Measurements from ENCODE around the gene RFLNA.
"Not testable (repeated sequence)": the region's sequence is repeated elsewhere in the genome, so short reads cannot be mapped to it uniquely, and the experiment has no call there.

Gene RFLNA

DNA sequence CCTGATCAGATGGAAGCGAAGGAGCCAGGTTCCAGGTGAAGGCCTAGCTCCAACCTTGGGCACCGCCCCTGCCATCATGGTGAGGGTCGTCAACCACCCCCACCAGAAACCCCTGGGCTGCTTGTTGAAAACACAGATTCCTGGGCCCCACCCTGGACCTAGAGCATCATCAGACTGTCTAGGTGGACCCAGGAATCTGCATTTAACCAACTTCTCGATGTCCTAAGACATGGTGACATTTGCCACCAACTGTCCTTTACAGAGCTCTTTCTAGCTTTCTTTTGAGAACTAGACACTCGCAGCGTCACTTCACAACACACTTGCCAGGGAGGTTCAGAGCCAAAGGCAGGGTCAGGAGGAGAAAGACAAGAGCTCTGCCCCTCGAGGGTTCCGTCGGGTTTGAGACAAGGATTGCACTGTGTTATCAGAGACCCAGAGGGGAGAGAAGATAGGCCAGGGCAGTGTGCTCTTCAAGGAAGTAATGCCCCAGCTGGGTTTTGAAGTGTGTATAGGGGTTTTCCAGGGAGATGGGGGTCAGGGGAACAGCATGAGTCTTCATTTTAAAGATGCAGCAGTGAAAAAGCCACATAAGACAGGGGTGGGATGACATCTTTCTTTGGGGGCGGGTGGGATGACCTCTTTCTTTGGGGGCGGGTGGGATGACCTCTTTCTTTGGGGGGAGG lies 24.6 kb downstream of the RFLNA start:
- DNase-seq (ENCODE audit: low read depth in 2 of 2) = no peak

DNA sequence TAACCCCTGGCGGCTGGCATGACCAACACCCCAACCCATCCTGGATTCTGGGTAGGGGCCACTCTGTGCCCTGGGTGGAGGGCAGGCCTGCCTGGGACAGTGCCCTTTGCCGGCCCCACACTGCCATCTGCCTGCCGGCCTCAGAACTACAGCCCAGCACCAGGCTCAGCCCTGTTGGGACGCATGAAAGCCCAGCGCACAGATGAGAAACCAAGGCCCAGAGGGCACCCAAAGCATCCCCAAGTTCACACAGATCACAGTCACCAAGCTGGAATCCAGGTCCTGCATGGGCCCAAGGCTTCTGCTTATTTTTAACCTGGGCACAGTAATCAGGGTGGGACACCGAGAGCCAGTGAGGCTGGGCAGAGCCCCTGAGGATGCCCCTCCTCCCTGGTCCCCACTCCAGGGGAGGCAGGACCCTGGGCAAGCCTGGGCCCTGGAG lies 26.2 kb downstream of the RFLNA start:
- peak; percentile 8 to 27 for DNase-seq (ENCODE audit: low read depth in 2 of 2)

DNA sequence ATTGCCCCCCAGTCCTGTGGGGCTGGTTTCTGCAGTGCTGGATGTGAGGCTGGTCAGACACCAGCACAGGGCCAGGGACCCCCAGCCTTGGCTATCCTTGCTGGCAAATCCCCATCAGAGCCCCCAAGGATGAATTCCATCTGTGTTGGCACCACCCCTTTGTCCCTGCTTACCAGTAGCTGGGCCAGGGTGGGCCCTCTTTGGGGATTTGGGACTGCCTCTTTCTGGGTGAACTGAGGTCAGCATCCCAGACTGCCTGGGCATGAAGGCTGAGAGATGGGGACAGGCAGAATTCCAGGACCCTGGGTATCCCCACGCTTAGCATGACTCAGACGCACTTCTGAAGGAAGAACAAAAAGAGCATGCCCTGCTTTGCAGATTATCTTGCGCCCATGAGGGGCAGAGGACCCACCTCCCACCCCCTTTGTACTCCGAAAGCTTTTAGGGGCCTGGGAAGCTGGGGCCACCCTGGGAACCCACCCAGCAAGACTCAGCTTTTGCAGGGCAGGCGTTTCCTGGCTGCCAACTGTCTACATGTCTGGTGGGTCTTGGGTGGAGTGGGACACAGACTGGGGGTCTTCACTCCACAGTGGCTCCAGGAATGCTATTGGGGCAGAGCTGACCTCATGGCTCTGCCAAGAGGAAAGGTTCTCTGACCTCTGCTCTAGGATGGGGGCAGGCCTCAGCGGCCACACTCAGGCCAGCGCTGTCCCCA lies 26.8 kb downstream of the RFLNA start:
- DNase-seq (ENCODE audit: low read depth in 2 of 2) = no peak

DNA sequence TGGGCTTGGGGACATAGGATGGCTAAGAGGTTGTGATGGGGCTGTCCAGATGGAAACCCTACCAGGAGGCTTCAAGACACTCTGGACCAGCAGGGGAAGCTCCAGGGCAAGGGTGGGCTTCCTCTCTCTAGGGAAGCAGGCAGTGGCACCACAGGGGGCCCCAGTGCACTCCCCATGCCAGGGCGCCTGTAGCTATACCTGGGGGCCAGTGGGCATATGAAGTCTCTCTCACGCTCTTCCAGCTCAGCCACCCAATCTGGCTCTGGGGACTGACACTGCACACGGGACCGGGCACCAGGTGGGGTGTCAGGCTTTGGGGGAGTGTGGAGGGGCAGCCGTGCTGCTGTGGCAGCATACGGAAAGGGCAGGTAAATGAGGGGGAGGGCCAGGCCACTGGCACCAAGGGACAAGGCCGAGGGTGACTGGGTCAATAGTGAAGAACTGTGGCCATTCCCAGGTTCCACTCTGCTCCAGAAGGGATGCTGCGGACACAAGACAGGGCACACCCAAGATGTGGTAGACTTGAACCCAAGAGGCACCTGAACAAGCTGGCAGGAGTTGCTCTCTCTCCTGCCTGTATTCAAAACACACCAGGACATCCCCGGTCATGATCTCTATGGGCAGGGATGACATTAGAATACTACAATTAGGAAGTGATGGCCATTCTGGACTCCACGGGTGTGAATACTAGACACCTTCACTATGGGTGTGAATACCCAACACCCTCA lies 27.5 kb downstream of the RFLNA start:
- DNase-seq (ENCODE audit: low read depth in 2 of 2) = no peak

DNA sequence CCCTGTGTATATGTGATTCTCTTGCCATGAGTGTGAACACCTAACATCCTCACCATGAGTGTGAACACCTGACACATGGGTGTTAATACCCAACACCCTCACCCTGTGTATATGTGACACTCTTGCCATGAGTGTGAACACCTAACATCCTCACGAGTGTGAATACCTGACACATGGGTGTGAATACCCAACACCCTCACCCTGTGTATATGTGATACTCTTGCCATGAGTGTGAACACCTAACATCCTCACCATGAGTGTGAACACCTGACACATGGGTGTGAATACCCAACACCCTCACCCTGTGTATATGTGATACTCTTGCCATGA lies 28.1 kb downstream of the RFLNA start:
- DNase-seq (ENCODE audit: low read depth in 2 of 2) = not testable (repeated sequence)

DNA sequence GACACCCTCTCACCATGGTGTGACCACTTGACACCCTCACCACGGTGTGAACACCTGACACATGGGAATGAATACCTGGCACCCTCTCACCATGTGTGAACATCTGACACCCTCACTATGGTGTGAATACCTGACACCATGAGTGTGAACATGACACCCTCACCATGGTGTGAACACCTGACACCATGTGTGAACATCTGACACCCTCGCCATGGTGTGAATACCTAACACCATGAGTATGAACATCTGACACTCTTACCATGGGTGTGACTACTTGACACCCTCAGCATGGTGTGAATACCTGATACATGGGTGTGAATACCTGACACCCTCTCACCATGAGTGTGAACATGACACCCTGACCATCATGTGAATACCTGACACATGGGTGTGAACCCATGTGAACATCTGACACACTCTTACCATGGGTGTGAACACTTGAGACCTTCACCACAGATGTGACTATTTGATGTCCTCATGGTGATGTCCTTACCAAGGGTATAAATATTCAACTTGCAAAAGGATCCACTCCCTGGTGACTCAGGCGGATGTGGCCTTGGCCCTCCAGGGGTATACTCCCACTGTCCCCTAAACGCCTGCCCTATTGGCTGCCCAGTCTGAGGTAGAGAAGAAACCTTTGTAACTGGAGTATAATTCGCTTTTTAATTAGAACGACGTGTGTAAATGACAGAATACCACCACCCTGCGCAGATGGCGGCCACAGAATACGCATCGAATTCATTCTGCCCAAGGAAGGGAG lies 29.1 kb downstream of the RFLNA start:
- no peak for DNase-seq (ENCODE audit: low read depth in 2 of 2)

DNA sequence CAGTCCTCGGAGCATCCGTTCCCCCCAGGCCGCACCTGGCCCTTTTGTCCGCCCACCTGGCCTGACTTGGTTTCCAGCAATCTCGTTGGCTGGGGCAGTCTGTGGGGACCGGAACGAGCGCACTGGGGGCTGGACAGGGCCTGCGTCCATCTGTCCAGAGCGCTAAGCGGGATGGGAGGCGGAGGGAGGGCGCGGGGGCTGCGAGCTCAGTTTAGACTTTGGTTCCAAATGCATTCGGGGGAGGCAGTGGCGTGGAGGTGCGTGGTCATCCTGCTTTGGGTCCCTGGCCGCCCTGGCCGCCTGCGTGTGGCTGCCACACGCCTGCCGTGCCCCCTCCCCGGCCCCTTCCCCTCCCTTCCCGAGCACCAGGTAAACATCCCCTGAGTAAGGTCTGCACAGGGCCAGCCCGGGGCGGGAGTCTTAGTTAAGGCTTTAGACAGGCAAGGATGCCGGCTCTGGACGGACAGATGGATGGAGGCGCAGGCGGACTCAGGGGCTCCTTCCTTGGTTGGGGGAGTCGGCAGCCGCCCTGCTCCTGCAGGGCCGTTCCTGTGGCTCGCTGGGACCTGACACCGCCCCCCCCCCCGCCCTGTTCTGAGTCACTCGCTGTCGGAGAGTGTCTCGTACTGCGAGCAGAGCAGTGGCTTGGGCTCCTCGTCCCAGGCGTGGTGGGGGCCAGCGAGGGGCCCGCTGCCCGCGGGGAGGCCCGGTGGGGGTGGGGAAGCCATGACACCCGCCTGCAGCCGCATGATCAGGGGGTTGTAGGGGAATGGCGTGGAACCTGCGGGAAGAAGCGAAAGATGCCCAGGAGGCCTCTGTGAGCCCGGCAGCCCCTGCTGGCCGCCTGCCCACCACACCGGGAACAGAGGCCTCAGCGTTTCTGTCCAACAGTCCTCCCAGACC lies 30.2 kb downstream of the RFLNA start:
- DNase-seq (ENCODE audit: low read depth in 2 of 2) = no peak

DNA sequence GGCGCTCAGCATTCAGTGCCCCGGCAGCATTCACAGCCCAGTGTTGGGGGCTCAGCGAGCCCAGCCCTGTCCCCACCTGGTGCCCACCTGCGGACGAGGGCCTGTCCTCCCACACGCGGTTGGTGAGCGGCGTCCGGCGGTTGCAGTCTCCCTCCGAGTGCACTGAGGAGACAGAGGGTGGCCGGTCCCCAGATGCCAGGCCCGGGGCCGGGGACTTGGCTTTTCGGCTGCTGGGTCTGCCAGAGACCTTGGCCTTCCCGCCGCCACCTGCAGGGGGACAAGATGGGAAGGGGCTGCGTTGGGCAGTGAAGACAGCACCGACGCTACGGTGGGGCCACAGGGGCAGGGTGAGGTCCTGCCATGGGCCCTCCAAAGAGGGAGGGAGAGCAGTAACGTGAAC lies 31.2 kb downstream of the RFLNA start:
- DNase-seq (ENCODE audit: low read depth in 2 of 2) = no peak

DNA sequence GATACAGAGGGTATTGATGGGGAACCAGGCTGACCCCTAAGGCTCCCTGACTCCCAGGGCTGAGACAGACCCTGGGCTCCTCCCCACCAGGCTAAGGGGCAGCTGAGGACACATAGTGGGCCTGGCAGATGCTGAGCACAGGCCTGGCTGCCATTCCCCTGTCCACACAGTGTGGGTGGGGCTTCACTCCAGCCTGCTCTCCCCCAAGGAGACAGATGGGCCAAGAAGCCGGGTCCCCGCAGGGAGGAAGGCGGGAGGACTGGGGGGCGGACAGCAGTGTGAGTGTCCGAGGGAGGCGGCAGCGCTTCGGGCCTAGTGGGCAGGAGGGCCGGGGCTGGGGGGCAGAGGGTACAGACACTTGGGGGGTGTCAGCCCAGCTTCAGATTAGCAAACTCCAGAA lies 32.0 kb downstream of the RFLNA start:
- no peak for DNase-seq (ENCODE audit: low read depth in 2 of 2)

DNA sequence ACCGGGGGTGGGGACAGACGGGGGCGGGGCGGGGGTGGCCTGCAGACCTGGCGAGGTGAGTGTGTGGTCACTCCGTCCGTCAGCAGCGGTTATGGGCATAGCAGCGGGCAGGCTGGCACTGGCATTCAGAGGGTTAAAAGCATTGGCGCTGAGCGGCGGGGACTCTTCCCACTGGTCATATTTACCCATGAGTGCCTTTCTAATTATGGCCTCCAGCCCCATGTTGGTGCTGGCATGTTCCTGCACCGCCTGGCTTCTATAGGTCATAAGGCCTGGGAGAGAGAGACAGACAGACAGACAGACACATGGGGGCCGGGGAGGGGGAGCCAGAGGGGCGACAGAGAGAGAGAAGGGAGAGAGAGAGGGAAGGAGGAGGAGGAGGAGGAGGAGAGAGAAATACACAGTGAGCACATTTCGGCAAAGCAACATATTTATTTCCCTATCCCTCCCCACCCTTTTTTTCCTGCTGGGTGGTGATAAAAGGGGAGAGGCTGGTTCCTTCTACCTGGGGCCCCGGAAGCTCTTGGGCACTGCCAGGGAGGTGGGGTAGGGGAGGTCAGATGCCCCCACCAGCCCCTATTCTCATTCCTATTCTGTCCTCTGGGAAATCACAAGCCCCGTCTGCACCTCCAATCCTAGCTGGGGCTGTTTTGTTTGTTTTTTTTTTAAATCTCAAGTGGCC lies 32.6 kb downstream of the RFLNA start:
- no peak for DNase-seq (ENCODE audit: low read depth in 2 of 2)

DNA sequence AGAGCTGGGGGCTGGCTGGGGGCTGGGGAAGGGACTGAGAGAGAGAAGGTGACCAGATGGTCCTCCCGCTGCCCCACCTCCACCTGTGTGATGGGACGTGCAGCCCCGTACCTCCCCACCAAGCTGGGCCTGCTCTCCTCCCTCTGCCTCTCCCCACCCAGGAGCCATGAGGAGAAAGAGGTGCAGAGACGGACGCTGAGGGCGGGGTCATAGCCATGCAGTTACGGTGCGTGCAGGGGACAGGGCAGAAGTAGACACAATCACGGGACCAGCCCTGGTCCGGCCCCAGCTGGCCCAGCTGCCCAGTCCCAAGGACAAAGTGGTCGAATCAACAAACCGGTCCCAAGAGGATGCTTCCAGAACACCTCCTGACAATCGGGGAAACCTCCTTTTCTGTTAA lies 33.2 kb downstream of the RFLNA start:
- DNase-seq (ENCODE audit: low read depth in 2 of 2) = no peak

DNA sequence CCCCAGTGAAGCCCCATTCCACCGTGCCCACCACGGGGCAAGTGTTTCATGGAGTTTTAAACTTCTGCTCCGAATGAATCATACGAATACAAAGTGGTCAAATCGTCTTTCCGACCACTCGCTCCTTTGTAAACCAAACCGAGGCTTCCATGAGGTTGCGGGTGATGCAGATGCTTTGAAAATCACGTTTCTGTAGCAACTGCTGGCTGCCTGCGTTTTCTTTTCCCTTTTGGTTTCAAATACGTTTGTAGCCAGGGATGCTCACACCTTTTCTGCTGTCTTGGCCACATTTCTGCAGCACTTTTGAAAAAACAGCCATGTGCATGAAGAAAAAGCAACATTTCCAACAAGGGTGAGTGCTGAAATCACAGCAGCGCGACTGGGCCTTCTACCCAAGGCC lies 33.7 kb downstream of the RFLNA start:
- DNase-seq (ENCODE audit: low read depth in 2 of 2) = no peak

DNA sequence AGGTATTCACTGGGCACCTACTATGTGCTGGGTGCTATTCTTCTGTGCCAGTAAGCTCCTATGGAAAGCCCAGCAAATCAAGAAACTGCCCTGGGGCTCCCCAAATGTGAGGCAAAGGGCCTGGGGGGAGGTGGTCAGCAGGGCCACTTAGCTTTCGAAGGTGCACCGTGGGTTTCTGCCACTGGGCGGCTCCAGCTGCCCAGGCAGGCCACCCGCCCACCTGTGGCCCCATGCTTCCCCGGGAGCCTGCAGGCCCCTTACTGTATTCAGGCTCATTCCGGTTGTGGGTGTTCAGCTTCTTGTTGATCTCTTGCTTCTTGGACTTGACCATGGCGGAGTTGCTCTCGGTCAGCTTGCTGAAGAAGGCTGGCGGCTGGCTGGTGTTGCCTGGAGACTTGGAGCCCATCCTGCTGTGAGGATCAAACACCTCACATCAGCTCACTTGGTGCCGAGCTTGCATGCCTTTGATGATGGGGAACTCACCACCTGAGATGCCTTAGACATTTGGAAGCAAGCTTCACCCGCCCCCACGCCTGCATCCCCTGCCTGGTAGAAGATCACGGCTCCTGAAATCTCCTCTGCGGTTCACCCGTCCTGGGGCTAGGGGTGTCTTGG lies 37.3 kb downstream of the RFLNA start:
- DNase-seq (ENCODE audit: low read depth in 2 of 2) = no peak

DNA sequence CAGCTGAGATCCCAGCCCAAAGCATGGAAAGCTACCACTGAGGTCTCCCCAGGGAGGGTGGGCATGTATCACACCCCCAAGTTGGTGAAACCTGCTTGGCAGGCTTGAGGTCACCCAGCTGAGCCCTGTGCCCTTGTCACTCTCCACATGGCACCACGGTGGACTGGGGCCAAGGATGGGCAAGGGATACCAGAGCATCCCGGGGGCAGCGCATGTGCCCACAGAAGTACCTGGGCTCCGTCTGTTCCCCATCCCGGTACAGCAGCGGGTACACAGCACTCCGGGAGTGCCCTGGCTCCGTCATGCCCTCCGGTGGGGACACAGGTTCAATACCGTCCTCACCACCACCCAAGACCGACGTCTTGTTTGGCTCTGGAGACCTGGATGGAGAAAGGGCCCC lies 38.0 kb downstream of the RFLNA start:
- no peak for DNase-seq (ENCODE audit: low read depth in 2 of 2)

DNA sequence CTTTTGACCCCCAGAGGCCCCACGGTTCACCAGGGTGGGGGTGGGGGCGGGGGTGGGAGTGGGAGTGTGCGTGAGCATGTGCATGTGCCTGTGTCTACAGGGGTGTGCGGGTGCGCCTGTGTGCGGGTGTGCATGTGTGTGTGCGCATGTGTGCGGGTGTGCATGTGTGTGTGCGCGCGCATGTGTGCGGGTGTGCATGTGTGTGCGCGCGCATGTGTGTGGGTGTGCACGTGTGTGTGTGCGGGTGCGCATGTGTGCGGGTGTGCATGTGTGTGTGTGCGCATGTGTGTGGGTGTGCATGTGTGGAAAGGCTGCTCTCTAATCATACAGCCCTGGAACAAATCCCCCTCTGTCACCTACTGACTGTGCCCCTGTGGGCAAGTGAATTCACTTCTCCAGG lies 38.8 kb downstream of the RFLNA start:
- no peak for DNase-seq (ENCODE audit: low read depth in 2 of 2)

DNA sequence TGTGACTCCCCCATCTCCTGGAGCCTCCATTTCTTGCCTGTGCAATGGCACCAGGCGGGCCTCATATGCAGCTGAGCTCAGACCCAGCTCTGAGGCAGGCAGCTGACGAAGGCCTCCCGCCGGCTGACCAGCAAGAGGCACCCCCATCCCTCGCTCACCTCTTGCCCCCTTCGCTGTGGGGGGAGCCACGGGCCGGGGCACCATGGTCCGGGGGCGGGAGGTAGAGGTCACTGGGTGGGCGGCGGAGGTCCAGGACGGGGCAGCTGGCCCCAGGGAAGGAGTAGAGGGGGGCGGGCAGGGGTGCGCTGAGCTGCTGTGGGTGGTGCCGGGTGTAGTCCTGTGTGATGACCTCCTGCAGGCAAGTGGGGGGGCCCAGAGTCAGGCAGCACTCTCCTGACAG lies 39.4 kb downstream of the RFLNA start:
- no peak for DNase-seq (ENCODE audit: low read depth in 2 of 2)

DNA sequence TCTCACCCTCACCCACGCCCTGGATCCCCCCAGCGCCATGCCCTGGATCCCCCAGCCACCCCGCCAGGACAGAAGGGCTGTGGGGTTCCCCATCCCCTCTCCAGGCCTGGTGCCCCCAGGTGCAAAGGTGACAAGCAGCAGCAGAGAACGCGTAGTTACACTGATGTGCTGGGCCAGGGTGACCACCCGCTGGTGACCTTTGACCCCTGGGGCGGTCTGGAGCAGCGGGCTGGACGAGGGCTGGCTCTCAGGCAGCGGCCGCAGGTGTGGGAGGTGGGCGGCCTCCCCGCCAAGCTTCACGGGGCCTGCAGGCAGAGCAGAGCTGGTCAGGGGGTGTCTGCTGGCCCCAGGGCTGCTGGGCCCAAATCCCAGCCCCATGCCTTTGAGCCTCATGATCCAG lies 40.1 kb downstream of the RFLNA start:
- no peak for DNase-seq (ENCODE audit: low read depth in 2 of 2)

DNA sequence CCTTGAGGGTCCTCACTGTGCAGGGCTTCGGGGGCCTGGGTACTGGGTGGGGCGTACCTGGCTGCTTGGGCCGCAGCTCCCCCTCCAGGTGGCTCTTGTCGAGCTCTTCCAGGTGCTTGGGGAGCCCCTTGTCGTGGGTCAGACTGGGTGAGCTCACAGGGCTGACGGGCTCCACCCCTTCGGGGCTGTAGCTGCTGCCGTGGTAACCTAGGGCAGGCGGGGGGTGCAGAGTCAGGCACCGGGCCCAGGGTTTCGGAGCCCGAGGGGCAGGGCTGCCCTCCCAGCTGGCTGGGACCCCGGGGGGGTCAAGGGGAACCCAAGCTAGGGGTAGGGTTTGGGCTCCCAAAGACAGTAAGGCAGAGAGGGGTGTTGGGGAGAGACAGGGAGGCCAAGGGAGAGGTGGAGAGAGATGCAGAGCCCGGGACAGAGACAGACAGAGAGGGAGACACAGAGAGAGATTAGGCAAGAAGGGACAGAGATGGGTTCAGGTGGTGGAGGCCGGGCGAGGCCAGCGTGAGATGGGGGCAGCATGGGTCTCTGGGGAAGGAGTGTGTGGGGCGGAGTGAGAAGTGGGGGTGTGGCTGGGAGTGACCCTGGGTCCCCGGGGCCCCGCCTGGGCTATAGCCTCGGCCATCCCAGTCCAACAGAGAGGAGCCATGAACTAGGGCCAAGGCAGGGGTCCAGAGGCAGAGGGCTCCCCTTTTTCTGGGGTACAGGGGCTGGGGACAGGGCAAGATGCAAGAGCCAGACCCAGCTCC lies 40.7 kb downstream of the RFLNA start:
- no peak for DNase-seq (ENCODE audit: low read depth in 2 of 2)

DNA sequence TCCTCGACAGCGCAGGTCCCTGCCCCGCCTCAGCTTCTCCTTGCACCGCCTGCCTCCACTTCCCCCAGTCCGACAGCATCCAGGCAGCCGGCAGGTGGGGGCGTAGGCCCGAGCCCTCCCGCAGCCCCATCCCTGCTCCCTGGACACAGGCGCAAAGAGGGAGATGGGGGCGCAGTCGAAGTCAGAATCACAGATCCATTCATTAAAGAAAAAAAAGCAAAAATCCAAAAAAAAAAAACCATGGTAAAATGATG lies 41.2 kb downstream of the RFLNA start:
- no peak for DNase-seq (ENCODE audit: low read depth in 2 of 2)
